Vagina (tissue), 2 donors: ENCODE results near the gene SLC35A5. TPM values are rescaled to one million over a fixed set of nuclear protein-coding genes. Genes with fewer than 3 reads are reported as not detected.
A peak's percentile ranks its signal among the peaks of the same experiment; 100 is the strongest.

Experiments
- DNase-seq, 2 donors: peaks; one replicate each; pipeline ENCODE4 v3.0.0-alpha.2; 2017; ENCODE audit errors: extremely low spot score in 2 of 2
- H3K27ac ChIP-seq: fragments of 200-600 bp; sonication (generic); one replicate; pipeline ENCODE4 v1.5.1; 2019
- H3K27me3 ChIP-seq: fragments of 200-600 bp; sonication (generic); one replicate; pipeline ENCODE4 v1.5.1; 2019
- H3K36me3 ChIP-seq, 2 donors: fragments of 200-600 bp; sonication (generic); one replicate each; pipeline ENCODE4 v1.5.1; 2017 to 2019
- H3K4me1 ChIP-seq: fragments of 200-600 bp; sonication (generic); one replicate; pipeline ENCODE4 v1.5.1; 2019
- H3K4me3 ChIP-seq, 2 donors: fragments of 200-600 bp; sonication (generic); 1 replicate in 1 of 2; 2 replicates in 1 of 2; pipeline ENCODE4 v1.5.1; 2016 to 2019
- H3K9me3 ChIP-seq: fragments of 200-600 bp; sonication (generic); one replicate; pipeline ENCODE4 v1.5.1; 2019
- CTCF ChIP-seq, 3 experiments: fragments of 450-650 bp in 2 of 3; fragments of 200-600 bp in 1 of 3; sonication (generic) in 1 of 3; IDR thresholded peaks; one replicate each; pipeline ENCODE4 v1.5.1; 2017 to 2019; ENCODE audit warnings: antibody characterized with exemption in 3 of 3, mild to moderate bottlenecking in 2 of 3, moderate library complexity in 2 of 3
- POLR2A ChIP-seq, 2 donors: fragments of 450-650 bp; IDR thresholded peaks; one replicate each; pipeline ENCODE4 v1.6.1; 2017; ENCODE audit warnings: antibody characterized with exemption in 2 of 2, mild to moderate bottlenecking in 2 of 2, moderate library complexity in 2 of 2
- POLR2AphosphoS5 ChIP-seq, 2 donors: sonication (generic); formaldehyde crosslinking; IDR thresholded peaks; one replicate each; pipeline ENCODE4 v1.9.0; 2017; ENCODE audit warnings: antibody characterized with exemption in 2 of 2, mild to moderate bottlenecking in 2 of 2, low read depth in 1 of 2; ENCODE audit not compliant: insufficient read depth in 1 of 2
- intact Hi-C: fragments of 100-400 bp; cut with DNase I; formaldehyde crosslinking; loops from one replicate; pipeline ENCODE4 v1.15.1; 2023
- total RNA-seq: library from RNA; depleted of rRNA; stranded (reverse); fragments of >200 nt; gene quantifications from one replicate; pipeline ENCODE4 v1.2.3, GENCODE V29; 2016

Gene SLC35A5
- total RNA-seq, 1 donor from 2014 or later: 12.8 TPM

- peaks cover 66% of the 10 kb centered on the region for H3K4me1 ChIP-seq
Observed at GRCh38 chr3:112633757-112634156, 71.9 kb downstream of the SLC35A5 start.

GRCh38 chr3:112634786-112635541, 73.1 kb downstream of the SLC35A5 start:
- Histone ChIP-seq H3K27me3 (no peaks in the 10 kb centered on the region), H3K36me3 (no peaks in the 10 kb centered on the region), H3K27ac (peak overlapping the region; percentile 87), H3K4me1 (peaks cover 56% of the 10 kb centered on the region), H3K4me3 (peak overlapping the region; percentile 36 to 48), H3K9me3 (no peaks in the 10 kb centered on the region)
- TF ChIP-seq POLR2AphosphoS5 (IDR thresholded peaks at IDR 0.05; ENCODE audit: insufficient read depth in 1 of 2, low read depth in 1 of 2) (no peak), POLR2A (IDR thresholded peaks at IDR 0.05) (no peak), CTCF (IDR thresholded peaks at IDR 0.05) (no peak)
- DNase-seq: no peak
- intact Hi-C loops: loop anchor here (10.0 kb wide), 1 partner anchor 70 kb away; the partner anchor contains the start of genes ATG3 and SLC35A5

More at GRCh38 chr3:112633757-112634156, 71.9 kb downstream of the SLC35A5 start:
- Histone ChIP-seq H3K27ac (peak overlapping the region; percentile 87), H3K4me3 (peak overlapping the region in 1 of 2 donors; percentile 4), H3K36me3 (no peaks in the 10 kb centered on the region), H3K9me3 (no peaks in the 10 kb centered on the region), H3K27me3 (no peaks in the 10 kb centered on the region)
- no peak for TF ChIP-seq POLR2A (IDR thresholded peaks at IDR 0.05)
- TF ChIP-seq CTCF (IDR thresholded peaks at IDR 0.05): no peak
- no peak for TF ChIP-seq POLR2AphosphoS5 (IDR thresholded peaks at IDR 0.05; ENCODE audit: insufficient read depth in 1 of 2, low read depth in 1 of 2)
- intact Hi-C loops: loop anchor here (10.0 kb wide), 1 partner anchor 69 kb away; the partner anchor contains the start of genes ATG3 and SLC35A5
- no peak for DNase-seq

Other genes with a start within 250 kb of the SLC35A5 start
- gene CD200, start 228.9 kb upstream of the SLC35A5 start, total RNA-seq: 3.9 TPM
- 3.2 TPM for gene BTLA, start 62.6 kb upstream of the SLC35A5 start, total RNA-seq
- 56.5 TPM for gene ATG3, start 83 bp upstream of the SLC35A5 start, total RNA-seq
- 51.6 TPM for gene CCDC80, start 79.1 kb downstream of the SLC35A5 start, total RNA-seq